Measurements from ENCODE around the gene PTPRF.
"Not testable (repeated sequence)": the region's sequence is repeated elsewhere in the genome, so short reads cannot be mapped to it uniquely, and the experiment has no call there.

The PTPRF gene

DNA sequence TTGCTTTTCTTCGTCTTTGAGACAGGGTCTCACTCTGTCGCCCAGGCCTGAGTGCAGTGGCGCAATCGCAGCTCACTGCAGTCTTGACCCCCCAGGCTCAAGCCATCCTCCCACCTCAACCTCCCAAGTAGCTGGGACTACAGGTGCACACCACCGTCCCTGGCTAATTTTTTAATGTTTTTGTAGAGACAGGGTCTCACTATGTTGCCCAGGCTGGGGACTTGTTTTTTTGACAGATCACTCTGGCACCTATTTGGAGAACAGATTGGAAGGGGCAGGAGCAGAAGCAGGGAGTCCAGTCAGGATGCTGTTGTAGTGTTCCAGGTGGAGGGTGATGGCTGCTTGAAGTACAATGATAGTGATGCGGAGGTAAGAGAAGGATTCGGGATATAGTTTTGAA is 106.6 kb downstream of the PTPRF start:
- DNase-seq: no peak

DNA sequence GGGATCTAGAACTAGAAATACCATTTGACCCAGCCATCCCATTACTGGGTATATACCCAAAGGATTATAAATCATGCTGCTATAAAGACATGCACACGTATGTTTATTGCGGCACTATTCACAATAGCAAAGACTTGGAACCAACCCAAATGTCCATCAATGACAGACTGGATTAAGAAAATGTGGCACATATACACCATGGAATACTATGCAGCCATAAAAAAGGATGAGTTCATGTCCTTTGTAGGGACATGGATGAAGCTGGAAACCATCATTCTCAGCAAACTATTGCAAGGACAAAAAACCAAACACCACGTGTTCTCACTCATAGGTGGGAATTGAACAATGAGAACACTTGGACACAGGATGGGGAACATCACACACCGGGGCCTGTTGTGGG is 107.7 kb downstream of the PTPRF start:
- DNase-seq: not testable (repeated sequence)

DNA sequence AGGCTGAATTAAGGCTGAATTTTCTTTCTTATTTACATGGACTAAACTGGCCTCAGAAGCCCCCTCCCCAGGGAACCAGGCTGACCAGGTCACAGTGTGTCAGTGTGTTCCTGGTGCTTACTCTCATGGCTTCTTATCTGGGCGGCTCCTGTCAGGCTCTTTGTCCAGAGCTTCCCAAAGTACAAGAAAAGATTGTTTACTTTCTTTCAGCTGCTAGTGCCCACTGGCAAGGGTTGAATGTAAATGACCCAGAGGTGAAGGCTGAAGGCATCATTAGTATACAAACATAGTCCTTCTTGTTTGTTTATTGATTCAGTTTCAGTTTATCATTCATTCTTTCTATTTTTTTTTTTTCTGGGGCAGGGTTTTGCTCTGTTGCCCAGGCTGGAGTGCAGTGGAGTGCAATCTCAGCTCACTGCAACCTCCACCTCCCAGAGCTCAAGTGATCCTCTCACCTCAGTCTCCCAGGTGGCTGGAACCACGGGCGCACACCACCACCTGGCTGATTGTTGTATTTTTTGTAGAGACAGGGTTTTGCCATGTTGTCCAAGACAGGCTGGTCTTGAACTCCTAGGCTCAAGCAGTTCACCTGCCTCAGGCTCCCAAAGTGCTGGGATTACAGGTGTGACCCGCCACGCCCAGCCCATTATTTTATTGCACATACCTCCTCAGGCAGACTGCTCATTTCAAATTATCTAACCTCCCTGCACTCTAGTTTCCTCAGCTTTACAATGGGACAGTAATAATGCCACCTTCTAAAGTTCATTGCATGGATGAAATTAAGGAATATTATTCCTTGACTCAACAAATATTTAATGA is 109.5 kb downstream of the PTPRF start:
- no peak for DNase-seq

DNA sequence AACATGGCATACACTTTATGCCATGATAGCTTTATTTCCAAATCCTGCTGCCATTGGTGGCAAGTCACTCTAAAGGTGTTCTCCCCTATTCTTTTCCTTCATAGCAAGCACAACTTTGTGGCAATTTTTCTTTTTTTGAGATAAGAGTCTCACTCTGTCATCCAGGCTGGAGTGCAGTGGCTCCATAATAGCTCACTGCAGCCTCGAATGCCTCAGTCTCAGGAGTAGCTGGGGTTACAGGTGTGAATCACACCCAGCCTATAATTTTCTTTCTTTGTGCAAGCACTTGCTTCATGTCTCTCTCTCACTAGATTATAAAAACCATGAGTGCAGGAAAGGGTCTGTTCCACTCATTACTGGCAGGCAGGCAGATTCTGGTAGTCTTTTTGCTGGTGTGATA is 113.9 kb downstream of the PTPRF start:
- DNase-seq: no peak

DNA sequence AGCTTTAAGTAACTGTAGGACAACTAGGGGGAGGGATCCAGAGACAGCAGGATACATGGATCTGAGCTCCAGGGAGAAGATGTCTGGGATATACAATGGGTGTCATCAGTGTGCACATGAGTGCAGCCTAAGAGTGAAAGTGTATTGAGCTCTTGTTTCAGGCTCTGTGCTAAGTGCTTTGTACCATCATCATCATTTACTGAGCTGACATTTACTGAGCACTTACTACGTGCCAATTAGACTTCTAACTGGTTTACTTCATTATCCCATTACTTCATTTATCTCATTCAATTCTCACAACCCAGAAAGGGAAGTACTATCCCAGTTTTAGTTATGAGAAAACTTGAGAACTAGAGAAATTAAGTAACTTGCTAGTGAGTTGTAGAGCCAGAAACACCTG is 114.8 kb downstream of the PTPRF start:
- DNase-seq: no peak

DNA sequence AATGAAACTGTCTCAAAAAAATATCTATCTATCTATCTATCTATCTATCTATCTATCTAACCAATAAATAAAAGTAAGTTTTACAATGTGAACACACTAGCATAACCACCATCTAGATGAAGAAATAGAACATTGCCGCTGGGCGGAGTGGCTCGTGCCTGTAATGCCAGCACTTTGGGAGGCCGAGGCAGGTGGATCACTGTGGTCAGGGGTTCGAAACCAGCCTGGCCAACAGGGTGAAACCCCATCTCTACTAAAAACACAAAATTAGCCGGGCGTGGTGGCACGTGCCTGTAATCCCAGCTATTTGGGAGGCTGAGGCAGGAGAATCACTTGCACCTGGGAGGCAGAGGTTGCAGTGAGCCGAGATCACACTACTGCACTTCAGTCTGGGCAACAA is 116.6 kb downstream of the PTPRF start:
- not testable (repeated sequence) for DNase-seq

DNA sequence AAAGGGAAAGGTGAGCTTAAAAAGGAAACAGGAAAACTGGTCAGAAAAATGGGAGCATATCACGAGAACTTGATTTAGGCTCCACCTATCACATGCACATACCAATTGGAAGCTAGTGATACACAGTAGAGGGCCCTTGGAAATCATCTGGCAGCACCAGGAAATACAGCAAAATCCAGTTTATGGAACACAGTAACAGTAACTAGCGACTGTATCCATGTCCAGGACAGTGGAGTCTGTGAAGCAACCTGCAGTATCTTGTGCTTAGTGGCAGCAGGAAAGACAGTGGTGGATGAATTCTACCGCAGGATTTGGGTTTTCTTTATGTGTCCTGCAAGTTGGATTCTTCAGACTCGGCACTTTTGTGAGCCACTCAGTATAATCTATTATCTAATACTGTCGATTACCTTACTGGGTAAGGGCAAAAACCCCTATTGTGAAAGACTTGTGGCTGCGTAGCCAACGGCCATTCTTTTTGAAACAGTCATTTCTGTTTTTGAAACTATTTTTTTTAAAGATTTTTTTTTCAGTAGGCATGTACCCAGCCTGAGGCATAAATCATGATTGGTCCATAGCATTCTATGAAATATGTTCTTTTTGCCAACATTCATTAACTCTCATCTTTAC is 117.7 kb downstream of the PTPRF start:
- no peak for DNase-seq

DNA sequence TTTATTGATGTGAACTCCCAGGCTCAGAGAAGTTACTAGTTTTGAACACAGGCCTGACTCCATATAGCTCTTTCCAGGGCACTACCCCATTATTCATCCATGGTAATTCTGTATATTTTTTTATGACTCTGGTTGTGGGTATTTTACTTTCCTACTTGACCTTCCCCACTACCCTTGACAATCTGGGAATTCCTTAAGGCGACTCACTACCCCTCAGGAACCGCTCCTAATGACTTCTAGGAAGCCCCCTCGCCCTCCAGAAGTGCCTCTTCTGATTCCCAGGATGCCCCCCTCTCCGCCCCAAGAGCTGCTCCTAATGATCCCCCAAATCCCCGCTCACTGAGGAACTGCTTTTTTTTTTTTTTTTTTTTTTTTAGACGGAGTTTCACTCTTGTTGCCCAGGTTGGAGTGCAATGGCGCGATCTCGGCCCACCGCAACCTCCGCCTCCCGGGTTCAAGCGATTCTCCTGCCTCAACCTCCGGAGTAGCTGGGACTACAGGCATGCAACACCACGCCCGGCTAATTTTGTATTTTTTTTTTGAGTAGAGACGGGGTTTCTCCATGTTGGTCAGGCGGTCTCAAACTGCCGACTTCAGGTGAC is 118.3 kb downstream of the PTPRF start:
- DNase-seq: no peak

DNA sequence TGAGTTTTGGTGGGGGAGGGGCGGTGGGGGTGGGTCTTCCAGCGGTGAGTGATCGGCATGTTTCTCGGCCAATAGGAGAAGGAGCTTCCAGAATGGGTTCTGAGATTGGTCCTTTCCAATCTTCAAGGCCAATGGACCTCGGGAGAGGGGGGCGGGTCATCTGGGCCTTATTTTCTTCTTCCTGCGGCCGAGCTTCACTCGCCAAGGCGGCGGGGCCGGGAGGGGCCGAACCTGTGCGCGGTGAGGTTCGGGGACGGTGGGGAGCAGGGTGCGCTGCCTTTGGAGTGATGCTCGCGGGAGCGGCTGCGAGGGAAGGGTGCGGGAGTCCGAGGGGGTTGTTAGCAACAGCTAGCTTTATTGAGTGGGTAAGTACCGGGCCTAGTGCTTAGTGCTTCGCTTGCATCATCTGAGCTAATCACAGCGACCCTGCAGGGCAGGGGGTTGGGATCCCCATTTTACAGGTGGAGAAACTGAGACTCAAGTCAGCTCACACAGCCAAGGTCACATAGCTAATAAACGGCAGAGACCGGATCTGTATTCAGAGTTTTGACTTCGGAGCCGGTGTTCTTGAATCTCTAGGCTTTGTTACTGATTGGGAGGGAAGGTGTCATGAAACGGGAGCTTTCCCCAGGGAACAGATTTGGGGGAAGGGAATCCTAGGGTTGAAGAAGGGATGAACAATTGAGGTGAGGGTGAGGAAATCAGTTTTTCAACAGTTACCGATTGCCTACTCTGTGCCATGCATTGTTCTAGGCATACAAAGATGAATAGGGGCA is 119.8 kb downstream of the PTPRF start:
- DNase-seq: peak; percentile 95 to 99

DNA sequence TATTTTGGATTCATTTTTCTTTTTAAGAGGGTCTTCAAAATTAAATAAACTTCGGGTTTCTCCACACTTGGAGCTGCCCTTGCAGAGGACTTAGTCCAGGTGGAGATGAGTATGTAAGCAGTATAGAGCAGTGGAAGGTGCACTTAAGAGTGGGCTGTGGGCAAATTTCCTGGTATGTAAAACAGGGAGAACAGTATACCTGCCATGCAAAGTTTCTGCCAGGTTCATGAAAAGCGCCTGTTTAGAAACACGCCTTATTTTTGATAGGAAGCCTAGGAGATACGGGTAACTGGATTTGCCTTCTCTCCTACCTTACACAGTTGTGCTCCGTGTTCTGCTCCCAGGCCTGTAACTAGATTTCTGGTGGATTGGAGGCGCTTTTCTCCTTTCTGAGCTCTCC is 120.5 kb downstream of the PTPRF start:
- no peak for DNase-seq

DNA sequence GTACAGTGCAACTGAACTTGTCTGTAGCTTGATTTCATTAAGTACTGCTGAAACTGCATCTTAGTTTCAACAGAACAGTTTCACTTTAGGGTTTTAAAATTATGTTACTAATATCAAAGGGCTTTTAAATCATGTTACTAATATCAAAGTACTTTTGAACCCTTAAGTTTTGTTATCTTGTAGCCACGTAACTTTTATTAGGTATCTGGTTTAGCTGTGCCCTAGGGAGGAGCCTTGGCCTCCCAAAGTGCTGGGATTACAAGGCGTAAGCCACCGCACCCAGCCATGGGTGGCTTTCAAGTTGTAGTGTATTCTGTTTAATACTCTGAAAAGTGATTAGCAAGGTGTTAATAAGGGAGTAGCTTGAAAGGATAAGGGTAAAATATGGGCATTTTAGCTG is 121.2 kb downstream of the PTPRF start:
- no peak for DNase-seq

DNA sequence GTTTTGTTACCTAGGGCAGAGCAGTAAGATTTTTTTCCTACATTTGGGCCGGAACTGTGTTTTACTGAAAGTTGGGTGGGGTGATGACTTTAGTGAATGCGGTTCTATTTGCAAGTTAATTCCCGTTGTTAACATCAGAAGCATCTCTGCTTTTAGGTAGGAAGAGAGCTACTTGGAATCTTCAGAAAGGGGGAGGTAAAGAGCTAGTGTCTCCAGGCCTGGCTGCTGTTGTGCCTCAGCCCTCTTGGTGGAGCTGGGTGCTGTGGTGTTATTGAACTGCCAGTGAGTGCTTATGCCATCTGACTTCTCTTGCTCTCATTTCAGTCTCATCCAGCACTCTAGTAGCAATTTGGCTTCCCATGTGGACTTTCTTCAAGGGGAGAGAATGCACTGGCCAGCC is 122.7 kb downstream of the PTPRF start:
- no peak for DNase-seq

DNA sequence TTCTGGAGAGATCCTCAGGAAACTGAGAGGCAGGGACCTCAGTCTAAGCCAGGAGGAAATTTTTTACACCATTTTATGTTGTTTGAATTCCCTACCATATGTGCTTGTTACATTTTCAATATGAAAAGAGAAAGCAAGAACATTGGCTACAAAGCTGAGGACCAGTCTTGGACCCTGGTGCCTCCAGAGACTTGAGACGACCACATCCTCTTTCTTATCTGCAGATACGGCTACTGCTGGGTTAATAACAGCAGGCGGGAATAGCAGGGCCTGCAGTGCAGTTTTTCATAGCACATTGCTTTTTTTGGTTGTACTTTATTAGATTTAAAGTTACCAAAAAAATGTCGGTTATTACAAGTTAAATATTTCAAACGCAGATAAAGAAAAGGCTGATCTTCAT is 123.2 kb downstream of the PTPRF start:
- DNase-seq: no peak

DNA sequence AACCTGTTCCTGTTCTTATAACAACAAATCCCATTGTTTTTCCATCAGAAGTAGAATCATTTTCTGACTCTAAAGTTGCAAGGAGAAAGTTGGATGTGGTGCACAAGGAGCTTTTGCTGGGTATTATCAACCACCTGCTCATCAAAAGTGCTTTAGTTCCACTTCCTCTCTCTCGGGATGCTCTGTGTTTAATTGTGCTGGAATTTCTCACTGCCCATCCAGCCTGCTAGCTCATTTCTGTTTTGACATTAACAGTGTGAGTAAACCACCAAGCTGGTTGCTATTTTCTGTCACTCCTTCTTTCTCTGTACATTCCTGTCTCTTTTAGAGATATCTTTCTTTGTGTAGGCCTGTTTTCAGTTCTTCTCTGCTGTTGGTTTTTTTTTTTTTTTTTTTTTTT is 125.3 kb downstream of the PTPRF start:
- DNase-seq: no peak

DNA sequence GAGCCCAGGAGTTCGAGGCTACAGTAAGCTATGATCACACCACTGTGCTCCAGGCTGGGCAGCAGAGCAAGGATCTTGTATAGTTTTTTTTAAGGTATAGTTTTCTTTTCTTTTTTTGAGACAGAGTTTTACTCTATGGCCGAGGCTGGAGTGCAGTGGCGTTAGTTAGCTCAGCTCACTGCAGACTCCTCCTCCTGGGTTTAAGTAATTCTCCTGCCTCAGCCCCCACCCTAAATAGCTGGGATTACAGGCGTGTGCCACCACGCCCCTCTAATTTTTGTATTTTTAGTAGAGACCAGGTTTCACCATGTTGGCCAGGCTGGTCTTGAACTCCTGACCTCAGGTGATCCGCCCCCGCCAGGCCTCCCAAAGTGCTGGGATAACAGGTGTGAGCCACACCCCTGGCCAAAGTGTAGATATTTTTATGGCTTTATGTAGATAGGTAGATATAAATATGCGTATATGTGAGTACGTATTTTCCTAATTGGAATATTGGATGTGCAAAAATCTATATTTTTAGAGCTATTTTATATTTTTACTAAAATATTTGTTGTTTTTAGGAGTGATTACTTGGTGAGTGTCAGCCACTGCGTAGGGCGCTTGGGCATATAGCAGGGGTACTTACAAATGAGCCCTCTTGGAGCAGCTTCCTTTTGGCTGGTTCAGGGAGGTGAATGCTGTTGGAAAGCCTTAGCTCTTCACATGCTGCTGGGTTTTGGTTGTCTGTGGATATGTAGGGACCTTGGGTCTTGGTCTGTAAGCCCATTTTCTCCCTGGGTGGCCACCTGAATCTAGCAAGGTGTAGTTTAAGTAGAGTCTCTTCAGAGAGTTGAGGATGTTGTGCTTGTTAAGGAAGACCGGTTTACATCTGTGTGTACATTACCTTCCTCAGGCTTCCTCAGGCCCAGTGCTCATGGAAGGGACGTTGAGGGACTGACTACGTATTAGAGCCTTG is 128.8 kb downstream of the PTPRF start:
- no peak for DNase-seq

DNA sequence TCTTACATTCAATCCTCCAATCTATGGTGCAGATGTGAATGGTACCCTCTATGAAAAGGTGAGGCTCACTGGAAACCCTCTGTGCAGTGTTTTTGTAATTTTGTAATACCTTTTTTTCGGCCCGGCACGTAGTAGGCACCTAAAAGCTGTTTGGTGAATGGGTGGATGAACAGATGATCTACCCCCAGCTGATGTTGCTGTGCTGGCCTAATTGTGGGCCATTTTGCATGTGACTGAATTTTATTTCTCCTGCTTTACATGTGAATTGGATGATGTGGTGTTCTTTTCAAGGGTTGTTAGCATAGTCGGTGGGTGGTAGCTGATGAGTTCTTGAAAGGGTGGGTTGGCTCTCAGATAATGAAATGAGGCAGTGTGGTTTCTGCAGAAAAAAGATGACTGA is 129.7 kb downstream of the PTPRF start:
- no peak for DNase-seq

DNA sequence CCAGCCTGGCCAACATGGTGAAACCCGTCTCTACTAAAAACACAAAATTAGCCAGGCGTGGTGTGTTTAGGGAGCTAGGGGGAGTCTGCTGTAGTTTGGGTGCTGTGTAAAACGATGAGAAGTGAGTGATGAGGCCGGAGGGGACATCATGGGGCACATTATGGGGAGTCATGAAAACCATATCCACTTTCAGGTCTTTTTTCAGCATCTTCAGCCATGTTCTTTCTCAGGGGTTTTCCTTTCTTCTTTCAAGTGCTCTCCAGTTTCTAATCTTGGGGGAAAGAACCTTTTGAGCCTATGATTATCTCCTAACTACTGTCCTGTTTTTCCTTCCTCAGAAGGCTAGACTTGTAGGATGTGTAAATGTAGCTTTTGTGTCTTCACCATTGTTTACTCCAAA is 133.7 kb downstream of the PTPRF start:
- no peak for DNase-seq

DNA sequence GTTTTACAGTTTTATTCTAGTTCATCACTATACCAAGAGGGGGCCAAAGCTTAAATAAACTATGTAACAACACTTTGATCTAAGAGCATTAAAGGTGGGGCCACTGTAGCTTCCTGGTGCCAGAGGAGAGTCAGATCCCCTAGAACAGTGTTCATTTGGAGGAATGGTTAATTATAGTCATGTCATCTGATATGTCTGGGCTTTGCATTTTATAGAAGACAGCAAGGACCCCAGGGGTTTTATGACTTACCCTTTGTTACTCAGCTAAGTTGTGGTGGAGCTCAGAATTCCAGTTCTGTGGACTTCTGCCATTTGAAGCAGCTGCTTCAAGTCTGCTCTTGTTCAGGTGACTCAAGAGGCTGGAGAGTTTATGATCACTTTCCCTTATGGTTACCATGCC is 135.9 kb downstream of the PTPRF start:
- DNase-seq: no peak

DNA sequence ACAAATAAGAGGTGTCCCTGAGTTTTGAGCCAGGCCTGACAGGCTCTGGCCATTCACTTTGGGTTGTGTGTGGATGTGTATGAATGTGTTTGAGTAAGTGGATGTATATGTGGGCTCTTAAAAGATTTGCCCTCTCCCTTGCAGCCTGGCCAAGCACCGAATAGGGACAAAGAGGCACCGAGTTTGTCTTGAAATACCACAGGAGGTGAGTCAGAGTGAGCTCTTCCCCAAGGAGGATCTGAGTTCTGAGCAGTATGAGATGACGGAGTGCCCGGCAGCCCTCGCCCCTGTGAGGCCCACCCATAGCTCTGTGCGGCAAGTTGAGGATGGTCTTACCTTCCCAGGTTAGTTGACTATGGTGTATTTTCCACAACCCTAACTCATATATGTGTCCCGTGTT is 138.3 kb downstream of the PTPRF start:
- DNase-seq: no peak

DNA sequence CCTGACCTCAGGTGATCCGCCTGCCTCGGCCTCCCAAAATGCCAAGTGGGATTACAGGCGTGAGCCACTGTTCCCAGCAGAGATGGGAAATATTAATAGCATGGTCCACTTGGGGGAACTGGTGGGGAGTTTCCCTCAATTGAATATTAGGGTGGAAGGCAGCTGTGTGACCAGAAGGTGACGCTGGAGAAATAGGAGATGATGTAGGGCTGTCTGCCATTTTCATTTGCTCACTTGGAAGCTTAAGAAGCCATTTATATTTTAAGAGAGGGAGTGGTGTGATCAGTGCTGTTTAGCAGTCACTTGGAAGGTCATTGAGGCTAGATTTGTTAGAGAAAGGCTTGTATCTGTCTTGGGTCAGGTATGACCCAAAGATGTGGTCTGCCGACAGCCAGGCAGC is 139.2 kb downstream of the PTPRF start:
- DNase-seq: no peak

DNA sequence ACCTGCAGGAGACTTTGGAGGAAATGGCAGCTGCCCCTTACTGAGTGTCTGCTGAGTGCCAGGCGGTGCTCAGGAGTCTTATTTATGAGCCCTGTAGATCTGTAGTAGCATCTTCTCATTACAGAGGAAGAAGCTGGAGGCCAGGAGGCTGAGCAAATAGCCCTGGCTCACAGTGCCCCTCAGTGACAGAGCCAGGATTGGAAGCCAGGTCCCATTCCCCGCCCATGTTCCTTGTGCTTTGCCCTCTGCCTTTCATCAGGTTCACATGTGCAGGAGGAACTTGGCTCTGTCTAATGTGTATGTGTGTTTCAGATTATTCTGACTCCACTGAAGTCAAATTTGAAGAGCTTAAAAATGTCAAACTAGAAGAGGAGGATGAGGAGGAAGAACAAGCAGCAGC is 140.5 kb downstream of the PTPRF start:
- DNase-seq: no peak

DNA sequence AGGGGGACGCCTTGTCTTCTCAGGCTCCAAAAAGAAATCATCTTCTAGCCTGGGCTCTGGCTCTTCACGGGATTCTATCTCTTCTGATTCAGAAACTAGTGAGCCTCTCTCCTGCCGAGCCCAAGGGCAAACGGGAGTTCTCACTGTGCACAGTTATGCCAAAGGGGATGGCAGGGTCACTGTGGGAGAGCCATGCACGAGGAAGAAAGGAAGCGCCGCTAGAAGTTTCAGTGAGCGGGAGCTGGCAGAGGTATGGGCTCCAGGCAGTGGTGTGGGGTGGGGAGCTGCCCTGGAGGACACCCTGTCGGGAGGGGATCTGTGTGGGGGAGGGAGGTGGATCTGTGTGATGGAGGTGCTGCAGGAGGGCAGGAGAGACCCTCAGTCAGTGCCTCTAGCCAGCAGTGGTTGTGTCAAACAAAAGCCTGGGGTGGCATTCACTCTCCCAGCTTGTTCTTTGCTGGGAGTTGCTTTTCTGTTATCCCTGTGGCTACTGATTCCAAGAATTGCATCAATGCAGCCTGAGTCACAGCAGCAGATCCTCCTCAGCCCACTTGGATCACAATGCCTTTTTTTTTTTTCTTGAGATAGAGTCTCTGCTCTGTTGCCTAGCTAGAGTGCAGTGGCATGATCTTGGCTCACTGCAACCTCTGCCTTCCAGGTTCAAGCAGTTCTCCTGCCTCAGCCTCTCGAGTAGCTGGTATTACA is 141.1 kb downstream of the PTPRF start:
- DNase-seq: no peak

All from NCI-H446 (cell line).